NCI-H526 treated with DMSO at 0.1 percent for 48 hours (cell line): ENCODE measurements around the gene EYA2.

Source experiments
- DNase-seq: peaks from one replicate; lab custom pipeline; 2025; lab: John Stamatoyannopoulos, UW

EYA2 gene

GRCh38 chr20:47066484-47067270, 172.0 kb downstream of the EYA2 start:
- no peak for DNase-seq

DNA sequence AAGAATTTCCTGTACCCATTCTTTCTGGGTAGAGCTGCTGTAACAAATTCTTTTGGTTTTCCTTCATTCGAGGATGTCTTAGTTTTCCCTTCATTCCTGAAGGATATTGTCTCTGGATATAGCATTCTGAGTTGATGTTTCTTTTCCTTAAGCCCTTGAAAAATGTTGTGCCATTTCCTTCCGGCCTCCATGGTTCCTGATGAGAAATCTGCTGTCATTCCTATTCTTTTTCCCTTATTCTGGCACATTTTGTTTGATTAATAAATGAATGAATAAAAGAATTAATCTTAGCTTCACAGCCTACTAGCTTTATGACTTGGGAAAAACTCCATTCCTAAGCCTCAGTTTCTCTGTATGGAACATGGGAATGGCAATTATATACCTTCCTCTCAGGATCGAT, 173.1 kb downstream of the EYA2 start:
- DNase-seq = no peak

- no peak for DNase-seq
Observed at GRCh38 chr20:47070176-47070575, 175.5 kb downstream of the EYA2 start.

DNA sequence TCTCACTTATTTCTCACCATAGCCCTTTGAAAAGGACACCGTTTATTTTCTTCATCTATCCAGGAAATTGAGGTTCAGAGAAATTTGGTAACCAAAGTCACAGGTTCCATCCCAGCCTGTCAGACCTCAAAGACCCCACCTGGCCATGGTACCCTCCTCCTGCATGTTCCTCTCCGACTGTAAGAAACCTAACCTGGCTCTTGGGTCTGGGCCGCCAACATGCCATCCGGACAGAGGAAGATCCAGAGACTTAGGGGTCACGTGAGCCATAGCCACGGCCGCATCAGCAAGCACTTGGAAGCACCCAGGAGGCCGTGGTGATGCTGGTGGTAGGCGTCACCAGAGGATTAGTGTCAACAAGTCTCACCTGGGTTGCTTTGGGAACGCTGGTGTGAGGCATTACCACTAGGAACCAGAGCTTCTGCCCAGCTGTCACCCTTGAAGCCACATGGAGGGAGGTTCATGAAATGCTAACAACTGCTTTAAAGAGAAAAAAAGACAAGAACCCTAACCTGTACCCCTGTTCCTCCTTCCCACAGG, 177.1 kb downstream of the EYA2 start:
- DNase-seq = no peak

DNA sequence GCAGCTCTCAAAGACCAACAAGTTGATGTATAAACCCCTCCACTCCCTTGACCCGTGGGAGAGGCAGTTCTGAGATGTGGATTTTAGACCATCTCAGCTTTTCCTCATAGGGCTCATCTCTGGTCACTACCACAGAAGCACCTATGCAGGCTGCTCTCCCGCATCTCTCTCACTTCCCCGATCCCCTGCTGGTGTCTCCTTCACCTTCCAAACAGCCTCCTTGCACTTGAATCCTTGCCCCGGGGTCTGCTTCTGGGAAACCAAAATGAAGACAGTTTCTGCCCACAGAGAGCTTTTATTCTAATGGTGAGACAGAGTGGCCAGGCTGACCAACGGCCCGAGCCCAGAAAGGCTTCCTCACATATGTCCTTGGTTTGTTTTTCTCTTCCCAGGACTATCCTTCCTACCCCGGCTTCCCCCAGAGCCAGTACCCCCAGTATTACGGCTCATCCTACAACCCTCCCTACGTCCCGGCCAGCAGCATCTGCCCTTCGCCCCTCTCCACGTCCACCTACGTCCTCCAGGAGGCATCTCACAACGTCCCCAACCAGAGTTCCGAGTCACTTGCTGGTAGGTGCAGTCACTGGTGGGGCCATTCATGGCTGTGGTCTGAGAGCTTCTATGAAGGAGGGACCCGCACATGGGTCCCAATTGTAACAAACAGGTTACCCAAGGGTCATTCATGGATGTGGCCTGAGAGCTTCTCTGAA, 179.3 kb downstream of the EYA2 start:
- DNase-seq = no peak

GRCh38 chr20:47075263-47075662, 180.6 kb downstream of the EYA2 start:
- DNase-seq = no peak

DNA sequence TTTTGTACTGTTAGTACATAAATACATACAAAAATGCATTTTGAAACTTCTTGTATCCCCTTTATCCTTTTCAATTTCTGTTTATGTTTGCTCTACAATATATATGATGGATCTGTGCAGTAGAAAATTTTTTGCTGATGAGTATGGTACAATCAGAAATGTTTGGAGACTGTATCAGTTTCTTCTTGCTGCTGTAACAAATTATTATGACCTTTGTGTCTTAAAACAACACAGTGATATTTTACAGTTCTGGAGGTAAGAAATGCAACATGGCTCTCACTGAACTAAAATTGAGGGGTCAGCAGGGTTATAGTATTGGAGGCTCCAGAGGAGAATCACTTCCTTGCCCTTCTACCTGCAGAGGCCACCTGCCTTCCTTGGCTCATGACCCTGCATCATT, 184.4 kb downstream of the EYA2 start:
- no peak for DNase-seq

GRCh38 chr20:47080365-47080764, 185.7 kb downstream of the EYA2 start:
- DNase-seq = no peak

GRCh38 chr20:47086316-47086715, 191.7 kb downstream of the EYA2 start:
- no peak for DNase-seq

DNA sequence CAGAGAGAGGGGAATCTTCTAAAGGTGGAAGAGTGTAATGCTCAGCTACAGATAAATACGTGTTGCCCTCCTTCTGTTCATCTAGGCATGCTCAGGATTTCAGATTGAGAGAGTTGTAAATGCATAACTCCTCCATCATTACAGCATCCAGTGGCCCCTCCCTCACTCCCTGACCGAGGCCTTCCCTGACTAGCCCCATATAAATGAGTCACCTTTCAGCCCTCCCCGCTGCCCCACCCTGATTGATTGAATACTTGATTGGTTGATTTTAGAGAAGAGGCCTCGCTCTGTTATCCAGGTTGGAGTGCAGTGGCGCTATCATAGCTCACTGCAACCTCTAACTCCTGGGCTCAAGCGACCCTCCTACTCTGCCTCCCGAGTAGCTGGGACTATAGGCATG, 193.7 kb downstream of the EYA2 start:
- DNase-seq = no peak

DNA sequence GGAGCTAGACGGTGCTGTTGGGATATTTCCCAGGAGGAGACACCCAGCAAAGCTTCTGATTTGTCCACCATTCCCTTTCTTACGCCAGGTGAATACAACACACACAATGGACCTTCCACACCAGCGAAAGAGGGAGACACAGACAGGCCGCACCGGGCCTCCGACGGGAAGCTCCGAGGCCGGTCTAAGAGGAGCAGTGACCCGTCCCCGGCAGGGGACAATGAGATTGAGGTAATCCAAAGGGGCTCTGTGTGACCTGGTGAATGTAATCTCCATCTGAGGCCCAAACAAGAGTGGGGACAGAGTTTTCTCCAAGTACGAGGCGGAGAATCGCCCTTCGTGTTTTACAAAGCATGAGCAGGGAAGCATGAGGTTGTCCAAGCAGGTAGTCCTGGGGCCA, 194.5 kb downstream of the EYA2 start:
- no peak for DNase-seq

DNA sequence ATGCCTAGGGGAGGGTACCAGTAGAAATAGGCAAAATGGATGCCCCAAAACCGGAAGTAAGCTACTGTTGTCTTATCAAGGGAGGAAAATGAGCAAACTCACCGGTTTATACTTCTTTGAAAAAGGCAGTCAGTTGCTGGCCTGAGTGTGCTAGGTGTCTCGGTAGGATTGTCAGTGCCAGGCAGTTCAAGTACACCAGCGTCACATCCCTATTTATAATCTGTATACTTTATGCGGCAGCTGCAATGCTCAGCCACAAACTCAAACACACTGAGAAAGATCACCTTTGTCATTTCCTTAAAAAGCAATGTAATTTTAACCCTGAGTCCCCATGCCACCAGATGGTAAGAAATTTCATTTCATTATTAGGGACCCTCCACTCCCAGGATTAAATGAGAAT, 196.2 kb downstream of the EYA2 start:
- no peak for DNase-seq

- DNase-seq = no peak
Observed at GRCh38 chr20:47093320-47093966, 198.8 kb downstream of the EYA2 start.

GRCh38 chr20:47095690-47096089, 201.0 kb downstream of the EYA2 start:
- DNase-seq = no peak

GRCh38 chr20:47097691-47098622, 203.3 kb downstream of the EYA2 start:
- no peak for DNase-seq

GRCh38 chr20:47099093-47099492, 204.4 kb downstream of the EYA2 start:
- no peak for DNase-seq

- DNase-seq = no peak
Observed at GRCh38 chr20:47099825-47100441, 205.3 kb downstream of the EYA2 start.

DNA sequence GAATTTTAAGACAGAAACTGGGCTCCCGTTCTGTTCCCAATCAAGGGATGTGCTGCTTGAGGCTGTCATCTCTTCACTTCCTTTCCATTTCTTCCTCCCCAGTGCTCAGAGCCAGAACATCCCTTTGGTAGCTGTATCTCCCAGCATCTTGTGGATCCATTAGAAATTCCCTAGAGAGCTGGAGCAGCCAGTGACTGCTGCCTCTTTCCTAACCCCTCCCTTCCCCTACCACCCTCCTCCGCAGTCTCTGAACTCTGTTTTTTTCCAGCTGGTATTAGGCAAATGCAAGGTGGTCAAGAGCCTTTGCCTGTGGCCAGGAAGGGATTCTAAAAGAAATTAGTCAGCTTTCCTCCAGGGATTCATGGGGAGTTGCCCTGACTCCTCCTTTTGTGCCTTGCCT, 208.0 kb downstream of the EYA2 start:
- DNase-seq = no peak

DNA sequence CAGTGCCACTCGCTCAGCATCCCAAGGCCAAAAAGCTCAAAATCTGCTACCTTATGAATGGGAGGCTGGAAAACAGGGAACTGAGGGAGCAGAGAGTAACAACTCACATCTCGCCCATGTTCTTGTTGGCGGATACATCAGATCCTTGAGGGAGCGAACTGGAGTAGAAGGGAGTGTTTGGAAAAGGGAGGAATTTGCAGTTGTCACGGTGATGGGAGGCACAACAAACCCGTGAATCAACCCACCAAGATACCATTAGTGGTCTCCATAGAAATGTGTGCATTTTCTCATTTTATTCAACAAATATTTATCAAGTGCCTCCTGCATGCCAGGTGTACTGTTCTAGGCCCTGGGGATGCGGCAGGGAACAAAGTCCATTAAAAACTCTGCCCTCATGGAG, 212.1 kb downstream of the EYA2 start:
- no peak for DNase-seq

DNA sequence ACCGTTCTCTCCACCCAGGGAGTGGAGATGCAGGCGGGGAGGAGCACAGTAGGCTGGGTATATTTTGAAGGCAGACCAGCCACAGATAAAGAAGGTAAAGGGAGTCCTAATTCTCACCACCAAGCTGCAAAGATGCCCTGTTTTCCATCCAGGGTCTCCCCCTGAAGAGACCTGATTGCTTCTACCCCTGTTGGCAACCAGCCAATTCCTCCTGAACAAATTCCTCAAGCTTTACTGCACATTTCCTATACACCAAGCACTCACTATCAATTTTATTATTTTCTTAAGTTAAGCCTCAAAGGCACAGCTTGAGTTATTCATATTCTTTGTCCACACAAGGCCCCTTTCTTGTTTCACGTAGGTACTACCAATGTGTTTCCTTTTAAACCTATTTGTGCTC, 214.4 kb downstream of the EYA2 start:
- no peak for DNase-seq

DNA sequence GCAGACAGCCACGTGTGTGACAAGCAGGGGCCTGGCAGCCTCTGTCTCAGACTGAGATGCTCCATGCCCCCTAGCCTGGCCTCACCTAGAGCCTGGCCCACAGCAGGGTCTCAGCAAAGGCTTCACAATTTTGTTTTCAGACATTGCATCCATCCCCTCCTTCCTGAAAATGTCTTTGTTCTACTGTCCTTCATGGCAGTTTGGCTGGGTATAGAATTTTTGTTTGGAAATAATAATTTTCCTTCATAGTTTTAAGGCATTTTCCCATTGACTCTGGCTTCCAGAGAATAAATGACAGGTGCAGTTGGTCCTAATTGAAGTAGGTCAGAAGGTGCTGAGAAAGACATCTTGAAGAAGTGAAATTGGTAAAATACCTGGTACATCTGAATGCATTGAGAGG, 216.2 kb downstream of the EYA2 start:
- DNase-seq = no peak
